ENCODE measurements around the gene DDX53. TPM values are rescaled to one million over a fixed set of nuclear protein-coding genes. Genes with fewer than 3 reads are reported as not detected.

DDX53 gene
- polyA plus RNA-seq, 1 experiment = not detected

GRCh38 chrX:23012162-23012561 lies 12.4 kb downstream of the DDX53 start:
- Histone ChIP-seq H3K27me3 (ENCODE audit: control insufficient read depth, insufficient read depth, low read length) (no peaks in the 10 kb centered on the region), H3K4me3 (ENCODE audit: low read depth, low read length) (no peak overlapping the region), H3K36me3 (ENCODE audit: control insufficient read depth, insufficient read depth, low read length) (no peaks in the 10 kb centered on the region)
- ChIA-PET CTCF (no interaction called here), POLR2A (no interaction called here)
- TF ChIP-seq CTCF (IDR thresholded peaks at IDR 0.05; ENCODE audit: insufficient read depth, low read depth, low read length) = no peak
- no peak for DNase-seq (ENCODE audit: low read depth)

- DNase-seq (ENCODE audit: low read depth) = no peak
- H3K36me3 ChIP-seq (ENCODE audit: control insufficient read depth, insufficient read depth, low read length) = no peaks in the 10 kb centered on the region
- no peak overlapping the region for H3K4me3 ChIP-seq (ENCODE audit: low read depth, low read length)
- H3K27me3 ChIP-seq (ENCODE audit: control insufficient read depth, insufficient read depth, low read length) = no peaks in the 10 kb centered on the region
- CTCF ChIA-PET = no interaction called here
- TF ChIP-seq CTCF (IDR thresholded peaks at IDR 0.05; ENCODE audit: insufficient read depth, low read depth, low read length) = no peak
- POLR2A ChIA-PET = no interaction called here
These were observed 12.9 kb downstream of the DDX53 start for GRCh38 chrX:23012636-23013035.

GRCh38 chrX:23013366-23013765 lies 13.6 kb downstream of the DDX53 start:
- DNase-seq (ENCODE audit: low read depth) = no peak
- TF ChIP-seq CTCF (IDR thresholded peaks at IDR 0.05; ENCODE audit: insufficient read depth, low read depth, low read length) = no peak
- ChIA-PET POLR2A (no interaction called here), CTCF (no interaction called here)
- Histone ChIP-seq H3K4me3 (ENCODE audit: low read depth, low read length) (no peak overlapping the region), H3K27me3 (ENCODE audit: control insufficient read depth, insufficient read depth, low read length) (no peaks in the 10 kb centered on the region), H3K36me3 (ENCODE audit: control insufficient read depth, insufficient read depth, low read length) (no peaks in the 10 kb centered on the region)

GRCh38 chrX:23031600-23031999 lies 31.8 kb downstream of the DDX53 start:
- DNase-seq (ENCODE audit: low read depth) = no peak
- no peaks in the 10 kb centered on the region for H3K27me3 ChIP-seq (ENCODE audit: control insufficient read depth, insufficient read depth, low read length)
- POLR2A ChIA-PET = no interaction called here
- H3K4me3 ChIP-seq (ENCODE audit: low read depth, low read length) = no peak overlapping the region
- no peaks in the 10 kb centered on the region for H3K36me3 ChIP-seq (ENCODE audit: control insufficient read depth, insufficient read depth, low read length)
- CTCF ChIA-PET = no interaction called here
- no peak for TF ChIP-seq CTCF (IDR thresholded peaks at IDR 0.05; ENCODE audit: insufficient read depth, low read depth, low read length)

- Histone ChIP-seq H3K27me3 (ENCODE audit: control insufficient read depth, insufficient read depth, low read length) (no peaks in the 10 kb centered on the region), H3K4me3 (ENCODE audit: low read depth, low read length) (no peak overlapping the region), H3K36me3 (ENCODE audit: control insufficient read depth, insufficient read depth, low read length) (no peaks in the 10 kb centered on the region)
- no peak for DNase-seq (ENCODE audit: low read depth)
- ChIA-PET POLR2A (no interaction called here), CTCF (no interaction called here)
- no peak for TF ChIP-seq CTCF (IDR thresholded peaks at IDR 0.05; ENCODE audit: insufficient read depth, low read depth, low read length)
These were observed 35.7 kb downstream of the DDX53 start for GRCh38 chrX:23035493-23035892.

Measured in BJ (cell line).